ENCODE measurements around the gene ACTR1B. TPM values are rescaled to one million over a fixed set of nuclear protein-coding genes. Genes with fewer than 3 reads are reported as not detected.

ACTR1B gene
- polyA plus RNA-seq, 1 of the 3 experiments (the other 2 are of a cell fraction), result 51.5 TPM

GRCh38 chr2:97675430-97676113 is 11.7 kb upstream of the ACTR1B start:
- H3K4me3 ChIP-seq (ENCODE audit: low read depth in 2 of 2, low read length in 1 of 2), result no peak overlapping the region
- no peaks in the 10 kb centered on the region for H3K27me3 ChIP-seq (ENCODE audit: insufficient read depth)
- H3K36me3 ChIP-seq (replicated peaks in 1 of 2; ENCODE audit: control insufficient read depth in 1 of 2, insufficient read depth in 2 of 2, low read length in 1 of 2), result no peaks in the 10 kb centered on the region
- no peak overlapping the region for H3K27ac ChIP-seq (ENCODE audit: low read depth in 2 of 2, low read length in 1 of 2)
- H3K9me2 ChIP-seq, result no peaks in the 10 kb centered on the region
- no peaks in the 10 kb centered on the region for H3K9me3 ChIP-seq
- POLR2A ChIA-PET, result interaction anchor here (0.8 kb wide), 1 partner anchor 11 kb away, joined by 3 read pairs; no protein-coding TSS in a partner anchor
- no peaks in the 10 kb centered on the region for H3K4me1 ChIP-seq (ENCODE audit: control insufficient read depth in 1 of 2, insufficient read depth in 2 of 2, low read depth in 1 of 2, low read length in 1 of 2)
- CTCF ChIA-PET, result interaction anchor here (0.7 to 3.5 kb wide), 4 partner anchors 11 to 85 kb away, joined by 4 to 26 read pairs (median 4); partner anchors contain the start of gene COX5B
- TF ChIP-seq JUND (IDR thresholded peaks at IDR 0.05) (no peak), SIN3A (IDR thresholded peaks at IDR 0.05; ENCODE audit: borderline replicate concordance, low read depth, low read length) (no peak), MAX (IDR thresholded peaks at IDR 0.05; ENCODE audit: low read depth) (no peak), FOSL2 (IDR thresholded peaks at IDR 0.05; ENCODE audit: borderline replicate concordance, low read depth) (no peak), IRF3 (IDR thresholded peaks at IDR 0.05; ENCODE audit: low read depth, low read length) (no peak), RCOR1 (IDR thresholded peaks at IDR 0.05; ENCODE audit: low read length) (no peak), USF2 (IDR thresholded peaks at IDR 0.05; ENCODE audit: borderline replicate concordance, low read depth, low read length) (no peak), CHD2 (IDR thresholded peaks at IDR 0.05; ENCODE audit: low read length, partially characterized antibody) (no peak), GABPA (IDR thresholded peaks at IDR 0.05; ENCODE audit: low read depth) (no peak), CTCF (IDR thresholded peaks at IDR 0.05) (no peak), USF1 (IDR thresholded peaks at IDR 0.05; ENCODE audit: borderline replicate concordance, low read depth) (no peak), FOXJ3 (CRISPR knock-in tag; IDR thresholded peaks at IDR 0.05) (no peak)
- WGBS (ENCODE audit: low lambda C conversion rate), result 36% methylated on average over 5 of the region's 5 CpGs
- H3K9ac ChIP-seq, result no peak overlapping the region
- no peak overlapping the region for H3K4me2 ChIP-seq
- H4K20me1 ChIP-seq (ENCODE audit: insufficient read depth), result no peaks in the 10 kb centered on the region
- no peaks in the 10 kb centered on the region for H3F3A ChIP-seq (replicated peaks; ENCODE audit: insufficient read depth)
- H2AFZ ChIP-seq (ENCODE audit: low read depth), result no peak overlapping the region
- no peaks in the 10 kb centered on the region for H3K79me2 ChIP-seq (ENCODE audit: insufficient read depth)
- DNase-seq, result no peak
